Liver (tissue), 9 donors: Measurements from ENCODE around the gene UMODL1. TPM values are rescaled to one million over a fixed set of nuclear protein-coding genes. Genes with fewer than 3 reads are reported as not detected.

Experiments
- DNase-seq: peaks from one replicate; pipeline ENCODE4 v3.0.0-alpha.2; 2017; ENCODE audit warnings: low spot score
- H3K27ac ChIP-seq, 2 donors: one replicate each; pipeline ENCODE4 v1.7.0; 2013; ENCODE audit warnings: inconsistent platforms in 2 of 2, low read length in 2 of 2, control low read depth in 1 of 2, low read depth in 1 of 2, mild to moderate bottlenecking in 1 of 2
- H3K27me3 ChIP-seq, 4 donors: one replicate each; pipeline versions ENCODE4 v1.6.1 to v1.7.0; 2013; ENCODE audit warnings: low read length in 3 of 4, inconsistent platforms in 1 of 4, mild to moderate bottlenecking in 1 of 4, moderate library complexity in 1 of 4; ENCODE audit not compliant: control insufficient read depth in 4 of 4, insufficient read depth in 4 of 4
- H3K36me3 ChIP-seq, 4 donors: one replicate each; pipeline versions ENCODE4 v1.6.1 to v1.7.0; 2013; ENCODE audit warnings: low read length in 3 of 4, mild to moderate bottlenecking in 3 of 4, low read depth in 1 of 4, moderate library complexity in 1 of 4; ENCODE audit not compliant: control insufficient read depth in 4 of 4, insufficient read depth in 3 of 4
- H3K4me1 ChIP-seq, 4 donors: one replicate each; pipeline versions ENCODE4 v1.6.1 to v1.7.0; 2013; ENCODE audit warnings: low read length in 3 of 4, mild to moderate bottlenecking in 3 of 4, moderate library complexity in 1 of 4; ENCODE audit not compliant: control insufficient read depth in 4 of 4, insufficient read depth in 4 of 4
- H3K4me3 ChIP-seq, 3 donors: one replicate each; pipeline versions ENCODE4 v1.6.1 to v1.7.0; 2013; ENCODE audit warnings: low read length in 3 of 3, control low read depth in 1 of 3, low read depth in 1 of 3, mild to moderate bottlenecking in 1 of 3
- H3K9ac ChIP-seq, 2 donors: one replicate each; pipeline ENCODE4 v1.7.0; 2013; ENCODE audit warnings: low read length in 2 of 2, mild to moderate bottlenecking in 2 of 2, moderate library complexity in 2 of 2, control low read depth in 1 of 2, low read depth in 1 of 2
- H3K9me3 ChIP-seq, 4 donors: one replicate each; pipeline versions ENCODE4 v1.6.1 to v1.7.0; 2013; ENCODE audit warnings: low read length in 3 of 4; ENCODE audit not compliant: control insufficient read depth in 4 of 4
- EGR1 ChIP-seq, 2 donors: IDR thresholded peaks; 2 replicates each; pipeline ENCODE4 v1.6.1; 2016 to 2018; ENCODE audit warnings: antibody characterized with exemption in 2 of 2, low read depth in 2 of 2
- FOXA1 ChIP-seq: IDR thresholded peaks from 2 replicates; pipeline ENCODE4 v1.6.1; 2016; ENCODE audit warnings: antibody characterized with exemption
- FOXA2 ChIP-seq: IDR thresholded peaks from 2 replicates; pipeline ENCODE4 v1.6.1; 2016; ENCODE audit warnings: antibody characterized with exemption
- GABPA ChIP-seq, 2 donors: IDR thresholded peaks in 1 of 2; conservative IDR thresholded peaks in 1 of 2; 2 replicates each; pipeline ENCODE4 v1.6.1; 2016; ENCODE audit warnings: antibody characterized with exemption in 2 of 2, mild to moderate bottlenecking in 1 of 2, moderate library complexity in 1 of 2
- HNF4A ChIP-seq, 2 donors: conservative IDR thresholded peaks; 2 replicates each; pipeline ENCODE4 v1.6.1; 2016; ENCODE audit warnings: antibody characterized with exemption in 2 of 2, mild to moderate bottlenecking in 2 of 2
- HNF4G ChIP-seq: IDR thresholded peaks from 2 replicates; pipeline ENCODE4 v1.6.1; 2016; ENCODE audit warnings: antibody characterized with exemption
- JUND ChIP-seq, 2 donors: IDR thresholded peaks; 2 replicates each; pipeline ENCODE4 v1.6.1; 2016; ENCODE audit warnings: antibody characterized with exemption in 2 of 2
- RAD21 ChIP-seq, 2 donors: IDR thresholded peaks; 2 replicates each; pipeline ENCODE4 v1.6.1; 2016; ENCODE audit warnings: antibody characterized with exemption in 2 of 2, mild to moderate bottlenecking in 2 of 2
- RXRA ChIP-seq, 2 donors: IDR thresholded peaks; 2 replicates each; pipeline ENCODE4 v1.6.1; 2017 to 2018; ENCODE audit warnings: antibody characterized with exemption in 2 of 2, mild to moderate bottlenecking in 1 of 2
- SP1 ChIP-seq: IDR thresholded peaks from 2 replicates; pipeline ENCODE4 v1.6.1; 2018; ENCODE audit warnings: antibody characterized with exemption, mild to moderate bottlenecking
- TAF1 ChIP-seq: conservative IDR thresholded peaks from 2 replicates; pipeline ENCODE4 v1.6.1; 2016; ENCODE audit warnings: antibody characterized with exemption, mild to moderate bottlenecking
- YY1 ChIP-seq: IDR thresholded peaks from 2 replicates; pipeline ENCODE4 v1.6.1; 2016; ENCODE audit warnings: antibody characterized with exemption, mild to moderate bottlenecking
- WGBS: extraction: QIAGEN DNeasy Blood & Tissue Kit; methylation state at CpG from one replicate; pipeline ENCODE4 v1.1.7; 2013; 5-methylcytosine and 5-hydroxymethylcytosine counted together
- polyA plus RNA-seq, 2 donors: library from polyadenylated mRNA; stranded (reverse) in 1 of 2; unstranded in 1 of 2; fragments of 200-250 nt in 1 of 2; fragments of >200 nt in 1 of 2; fragmentation: Nextera tagmentation in 1 of 2; extraction: Ambion mirVana in 1 of 2; gene quantifications; one replicate each; pipeline versions ENCODE4 v1.2.1 to v1.2.3, GENCODE V29; 2013 to 2015
- total RNA-seq, 2 donors: library from RNA; depleted of rRNA; stranded (reverse); fragments of >200 nt; gene quantifications; one replicate each; pipeline ENCODE4 v1.2.3, GENCODE V29; 2014
- TF ChIP-seq, protein P1 (sequence below): IDR thresholded peaks from 2 replicates; pipeline ENCODE4 v1.6.1; 2016; ENCODE audit warnings: antibody characterized with exemption
- TF ChIP-seq, protein P2 (sequence below): IDR thresholded peaks from 2 replicates; pipeline ENCODE4 v1.6.1; 2016; ENCODE audit warnings: antibody characterized with exemption
- TF ChIP-seq, protein P3 (sequence below): IDR thresholded peaks from 2 replicates; pipeline ENCODE4 v1.6.1; 2016; ENCODE audit warnings: antibody characterized with exemption
- TF ChIP-seq, protein P4 (sequence below): IDR thresholded peaks from 2 replicates; pipeline ENCODE4 v1.6.1; 2016; ENCODE audit warnings: antibody characterized with exemption, mild to moderate bottlenecking
- TF ChIP-seq, protein P5 (sequence below): fragments of 150-350 bp; IDR thresholded peaks from 2 replicates; pipeline ENCODE4 v1.5.1; 2017; ENCODE audit warnings: improper control_type of control experiment, low read depth, low read length; ENCODE audit not compliant: missing input control
- donor health status: healthy.
- donor health status: healthy.
- donor health status: healthy.
- donor health status: healthy.
- donor health status: healthy.

The UMODL1 gene
- total and polyA plus RNA-seq, 4 donors, result 0.08 to 0.14 (median 0.08) TPM; not detected in 1

DNA sequence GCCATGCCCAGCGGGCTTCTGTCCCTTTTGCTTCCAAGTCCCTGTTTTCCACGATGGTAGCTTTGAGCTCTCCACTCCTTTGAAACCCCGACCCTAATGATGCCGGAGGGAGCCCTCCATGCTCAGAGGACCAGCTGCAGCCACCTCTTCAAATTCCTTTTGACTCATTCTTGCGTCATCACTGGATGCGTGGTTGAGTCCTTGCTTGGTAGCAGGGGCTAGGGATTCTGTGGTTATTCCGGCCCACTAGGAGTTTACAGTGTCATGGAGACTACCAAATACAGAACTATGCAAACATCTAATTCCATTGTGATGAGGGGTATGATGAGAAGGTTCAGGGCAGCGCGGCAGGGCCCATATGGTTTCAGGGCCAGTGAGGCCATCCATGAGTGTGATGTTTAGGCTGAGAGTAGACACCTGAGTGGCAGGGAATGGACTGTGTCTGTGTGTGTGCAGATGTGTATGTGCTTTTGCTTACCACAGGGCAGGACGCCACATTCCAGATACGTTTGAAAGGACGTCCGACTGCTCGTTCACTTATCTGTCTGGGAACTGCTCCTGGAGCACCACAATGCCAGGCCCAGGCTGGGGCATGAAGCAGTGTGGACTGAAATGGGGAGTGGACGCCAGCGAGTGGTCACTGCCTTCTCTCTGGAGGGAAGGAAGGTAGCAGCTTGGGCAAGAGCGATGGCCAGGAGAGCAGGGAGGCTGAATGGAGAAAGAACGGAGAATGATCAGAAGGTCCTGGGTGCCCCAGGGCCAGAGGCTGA, 30.5 kb upstream of the UMODL1 start:
- Histone ChIP-seq H3K9me3 (no peaks in the 10 kb centered on the region), H3K36me3 (no peaks in the 10 kb centered on the region), H3K27me3 (no peaks in the 10 kb centered on the region), H3K27ac (no peak overlapping the region), H3K4me3 (no peak overlapping the region), H3K4me1 (peaks cover 9 to 24% (median 14%) of the 10 kb centered on the region in 4 donors), H3K9ac (no peak overlapping the region)
- TF ChIP-seq HNF4G (no peak), HNF4A (conservative IDR thresholded peaks at IDR 0.05) (no peak), RXRA (IDR thresholded peaks at IDR 0.05) (no peak), JUND (IDR thresholded peaks at IDR 0.05) (no peak), TAF1 (no peak), SP1 (no peak), EGR1 (IDR thresholded peaks at IDR 0.05; ENCODE audit: low read depth in 2 of 2) (no peak), FOXA1 (no peak), RAD21 (IDR thresholded peaks at IDR 0.05) (no peak), GABPA (IDR thresholded peaks at IDR 0.05 in 1 of 2, conservative IDR thresholded peaks at IDR 0.05 in 1 of 2) (no peak), YY1 (no peak), FOXA2 (no peak)
- TF ChIP-seq, protein P1, sequence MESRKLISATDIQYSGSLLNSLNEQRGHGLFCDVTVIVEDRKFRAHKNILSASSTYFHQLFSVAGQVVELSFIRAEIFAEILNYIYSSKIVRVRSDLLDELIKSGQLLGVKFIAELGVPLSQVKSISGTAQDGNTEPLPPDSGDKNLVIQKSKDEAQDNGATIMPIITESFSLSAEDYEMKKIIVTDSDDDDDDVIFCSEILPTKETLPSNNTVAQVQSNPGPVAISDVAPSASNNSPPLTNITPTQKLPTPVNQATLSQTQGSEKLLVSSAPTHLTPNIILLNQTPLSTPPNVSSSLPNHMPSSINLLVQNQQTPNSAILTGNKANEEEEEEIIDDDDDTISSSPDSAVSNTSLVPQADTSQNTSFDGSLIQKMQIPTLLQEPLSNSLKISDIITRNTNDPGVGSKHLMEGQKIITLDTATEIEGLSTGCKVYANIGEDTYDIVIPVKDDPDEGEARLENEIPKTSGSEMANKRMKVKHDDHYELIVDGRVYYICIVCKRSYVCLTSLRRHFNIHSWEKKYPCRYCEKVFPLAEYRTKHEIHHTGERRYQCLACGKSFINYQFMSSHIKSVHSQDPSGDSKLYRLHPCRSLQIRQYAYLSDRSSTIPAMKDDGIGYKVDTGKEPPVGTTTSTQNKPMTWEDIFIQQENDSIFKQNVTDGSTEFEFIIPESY, result no peak
- TF ChIP-seq, protein P2, sequence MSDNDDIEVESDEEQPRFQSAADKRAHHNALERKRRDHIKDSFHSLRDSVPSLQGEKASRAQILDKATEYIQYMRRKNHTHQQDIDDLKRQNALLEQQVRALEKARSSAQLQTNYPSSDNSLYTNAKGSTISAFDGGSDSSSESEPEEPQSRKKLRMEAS, result no peak
- TF ChIP-seq, protein P3, sequence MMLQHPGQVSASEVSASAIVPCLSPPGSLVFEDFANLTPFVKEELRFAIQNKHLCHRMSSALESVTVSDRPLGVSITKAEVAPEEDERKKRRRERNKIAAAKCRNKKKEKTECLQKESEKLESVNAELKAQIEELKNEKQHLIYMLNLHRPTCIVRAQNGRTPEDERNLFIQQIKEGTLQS, result no peak
- TF ChIP-seq, protein P4, sequence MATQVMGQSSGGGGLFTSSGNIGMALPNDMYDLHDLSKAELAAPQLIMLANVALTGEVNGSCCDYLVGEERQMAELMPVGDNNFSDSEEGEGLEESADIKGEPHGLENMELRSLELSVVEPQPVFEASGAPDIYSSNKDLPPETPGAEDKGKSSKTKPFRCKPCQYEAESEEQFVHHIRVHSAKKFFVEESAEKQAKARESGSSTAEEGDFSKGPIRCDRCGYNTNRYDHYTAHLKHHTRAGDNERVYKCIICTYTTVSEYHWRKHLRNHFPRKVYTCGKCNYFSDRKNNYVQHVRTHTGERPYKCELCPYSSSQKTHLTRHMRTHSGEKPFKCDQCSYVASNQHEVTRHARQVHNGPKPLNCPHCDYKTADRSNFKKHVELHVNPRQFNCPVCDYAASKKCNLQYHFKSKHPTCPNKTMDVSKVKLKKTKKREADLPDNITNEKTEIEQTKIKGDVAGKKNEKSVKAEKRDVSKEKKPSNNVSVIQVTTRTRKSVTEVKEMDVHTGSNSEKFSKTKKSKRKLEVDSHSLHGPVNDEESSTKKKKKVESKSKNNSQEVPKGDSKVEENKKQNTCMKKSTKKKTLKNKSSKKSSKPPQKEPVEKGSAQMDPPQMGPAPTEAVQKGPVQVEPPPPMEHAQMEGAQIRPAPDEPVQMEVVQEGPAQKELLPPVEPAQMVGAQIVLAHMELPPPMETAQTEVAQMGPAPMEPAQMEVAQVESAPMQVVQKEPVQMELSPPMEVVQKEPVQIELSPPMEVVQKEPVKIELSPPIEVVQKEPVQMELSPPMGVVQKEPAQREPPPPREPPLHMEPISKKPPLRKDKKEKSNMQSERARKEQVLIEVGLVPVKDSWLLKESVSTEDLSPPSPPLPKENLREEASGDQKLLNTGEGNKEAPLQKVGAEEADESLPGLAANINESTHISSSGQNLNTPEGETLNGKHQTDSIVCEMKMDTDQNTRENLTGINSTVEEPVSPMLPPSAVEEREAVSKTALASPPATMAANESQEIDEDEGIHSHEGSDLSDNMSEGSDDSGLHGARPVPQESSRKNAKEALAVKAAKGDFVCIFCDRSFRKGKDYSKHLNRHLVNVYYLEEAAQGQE, result no peak
- TF ChIP-seq, protein P5, sequence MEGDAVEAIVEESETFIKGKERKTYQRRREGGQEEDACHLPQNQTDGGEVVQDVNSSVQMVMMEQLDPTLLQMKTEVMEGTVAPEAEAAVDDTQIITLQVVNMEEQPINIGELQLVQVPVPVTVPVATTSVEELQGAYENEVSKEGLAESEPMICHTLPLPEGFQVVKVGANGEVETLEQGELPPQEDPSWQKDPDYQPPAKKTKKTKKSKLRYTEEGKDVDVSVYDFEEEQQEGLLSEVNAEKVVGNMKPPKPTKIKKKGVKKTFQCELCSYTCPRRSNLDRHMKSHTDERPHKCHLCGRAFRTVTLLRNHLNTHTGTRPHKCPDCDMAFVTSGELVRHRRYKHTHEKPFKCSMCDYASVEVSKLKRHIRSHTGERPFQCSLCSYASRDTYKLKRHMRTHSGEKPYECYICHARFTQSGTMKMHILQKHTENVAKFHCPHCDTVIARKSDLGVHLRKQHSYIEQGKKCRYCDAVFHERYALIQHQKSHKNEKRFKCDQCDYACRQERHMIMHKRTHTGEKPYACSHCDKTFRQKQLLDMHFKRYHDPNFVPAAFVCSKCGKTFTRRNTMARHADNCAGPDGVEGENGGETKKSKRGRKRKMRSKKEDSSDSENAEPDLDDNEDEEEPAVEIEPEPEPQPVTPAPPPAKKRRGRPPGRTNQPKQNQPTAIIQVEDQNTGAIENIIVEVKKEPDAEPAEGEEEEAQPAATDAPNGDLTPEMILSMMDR, result no peak
- DNase-seq, result no peak
- WGBS, result 86% methylated on average over 18 of the region's 18 CpGs
